WTC11 (cell line): Measurements from ENCODE around the gene PLPPR3. TPM values are rescaled to one million over a fixed set of nuclear protein-coding genes. Genes with fewer than 3 reads are reported as not detected.
A peak's percentile ranks its signal among the peaks of the same experiment; 100 is the strongest.

Experiments
- ATAC-seq: fragments of 200-7000 bp; cut with Tn5 transposase; 2 replicates; pipeline ENCODE4 v1.10.0; 2021; ENCODE audit warnings: mild to moderate bottlenecking, moderate library complexity
- CTCF ChIA-PET: fragments of 300-600 bp; sonication (Branson Sonifier 250); formaldehyde crosslinking; loops from one replicate; lab custom pipeline; 2021; ENCODE audit warnings: antibody characterized with exemption; lab: Charles Lee
- POLR2A ChIA-PET: fragments of 350-600 bp; sonication (Branson Sonifier 250); formaldehyde crosslinking; loops from one replicate; lab custom pipeline; 2021; ENCODE audit warnings: antibody characterized with exemption; lab: Charles Lee
- DNase-seq: peaks from one replicate; pipeline ENCODE4 v3.0.0; 2021; ENCODE audit warnings: low spot score
- H3K27ac Mint-ChIP-seq: 2 replicates; pipeline ENCODE4 v1.8.0; 2021; ENCODE audit warnings: mixed read lengths
- H3K27me3 Mint-ChIP-seq: 2 replicates; pipeline ENCODE4 v1.8.0; 2021; ENCODE audit warnings: low read depth, mild to moderate bottlenecking, moderate library complexity, mixed read lengths
- H3K36me3 Mint-ChIP-seq: 2 replicates; pipeline ENCODE4 v1.8.0; 2021; ENCODE audit warnings: mixed read lengths
- H3K4me1 Mint-ChIP-seq: 2 replicates; pipeline ENCODE4 v1.8.0; 2022; ENCODE audit warnings: mixed read lengths
- H3K4me3 Mint-ChIP-seq: 2 replicates; pipeline ENCODE4 v1.8.0; 2021; ENCODE audit warnings: mild to moderate bottlenecking, moderate library complexity, mixed read lengths
- H3K9me3 Mint-ChIP-seq: 2 replicates; pipeline ENCODE4 v1.8.0; 2021; ENCODE audit warnings: mixed read lengths
- ARID4B ChIP-seq: sonication (generic); formaldehyde crosslinking; IDR thresholded peaks from 2 replicates; pipeline ENCODE4 v1.8.0; 2023; ENCODE audit warnings: missing genetic modification reagents, mild to moderate bottlenecking, borderline replicate concordance
- FOXP1 ChIP-seq: sonication (generic); formaldehyde crosslinking; IDR thresholded peaks from 2 replicates; pipeline ENCODE4 v1.8.0; 2022; ENCODE audit warnings: missing genetic modification reagents, mild to moderate bottlenecking, moderate library complexity, borderline replicate concordance
- KAT7 ChIP-seq: sonication (generic); formaldehyde crosslinking; IDR thresholded peaks from 2 replicates; pipeline ENCODE4 v1.8.1; 2023; ENCODE audit warnings: missing genetic modification reagents, mild to moderate bottlenecking, borderline replicate concordance
- RORB ChIP-seq: fragments of 250-450 bp; sonication (Bioruptor Pico); IDR thresholded peaks from 2 replicates; pipeline ENCODE4 v1.9.0; 2021; ENCODE audit warnings: mild to moderate bottlenecking
- ZNF219 ChIP-seq: sonication (generic); formaldehyde crosslinking; IDR thresholded peaks from 2 replicates; pipeline ENCODE4 v1.8.0; 2023; ENCODE audit warnings: missing genetic modification reagents, mild to moderate bottlenecking, borderline replicate concordance
- ZNF416 ChIP-seq: fragments of 250-450 bp; sonication (Bioruptor Pico); IDR thresholded peaks from 2 replicates; pipeline ENCODE4 v1.9.0; 2021; ENCODE audit warnings: mild to moderate bottlenecking, inconsistent platforms
- ZNF423 ChIP-seq: fragments of 250-450 bp; sonication (Bioruptor Pico); IDR thresholded peaks from 2 replicates; pipeline ENCODE4 v2.1.2; 2022; ENCODE audit warnings: mild to moderate bottlenecking, moderate library complexity
- ZNF425 ChIP-seq: fragments of 250-450 bp; sonication (Bioruptor Pico); conservative IDR thresholded peaks from 2 replicates; pipeline ENCODE4 v1.9.0; 2021; ENCODE audit warnings: mild to moderate bottlenecking
- ZNF512 ChIP-seq: sonication (generic); formaldehyde crosslinking; IDR thresholded peaks from 2 replicates; pipeline ENCODE4 v1.8.1; 2022; ENCODE audit warnings: missing genetic modification reagents, borderline replicate concordance
- total RNA-seq: library from RNA; stranded (reverse); gene quantifications from 3 replicates; pipeline ENCODE4 v1.2.3, GENCODE V29; 2021
- TF ChIP-seq, protein P1 (sequence below): sonication (generic); formaldehyde crosslinking; IDR thresholded peaks from 2 replicates; pipeline ENCODE4 v1.8.1; 2023; ENCODE audit warnings: mild to moderate bottlenecking, missing genetic modification reagents
- TF ChIP-seq, protein P2 (sequence below): sonication (generic); formaldehyde crosslinking; IDR thresholded peaks from 2 replicates; pipeline ENCODE4 v1.8.0; 2022; ENCODE audit warnings: mild to moderate bottlenecking, missing genetic modification reagents

The PLPPR3 gene
- total RNA-seq, 1 experiment from 2014 or later: 60.6 TPM

- ChIA-PET CTCF (interaction anchor here (1.4 kb wide), 1 partner anchor 33 kb away, joined by 3 read pairs; no protein-coding TSS in a partner anchor), POLR2A (no interaction called here)
- Mint-ChIP-seq H3K4me3 (no peak overlapping the region), H3K36me3 (peaks cover 57% of the 10 kb centered on the region), H3K27ac (no peak overlapping the region), H3K27me3 (no peaks in the 10 kb centered on the region), H3K9me3 (no peaks in the 10 kb centered on the region), H3K4me1 (peaks cover 23% of the 10 kb centered on the region)
- DNase-seq (no peak), ATAC-seq (peak; percentile 15)
- TF ChIP-seq KAT7 (no peak), ARID4B (no peak), RORB (CRISPR knock-in tag) (no peak), ZNF423 (CRISPR knock-in tag) (no peak)
Measured at GRCh38 chr19:805600-806550, 15.9 kb downstream of the PLPPR3 start.

DNA sequence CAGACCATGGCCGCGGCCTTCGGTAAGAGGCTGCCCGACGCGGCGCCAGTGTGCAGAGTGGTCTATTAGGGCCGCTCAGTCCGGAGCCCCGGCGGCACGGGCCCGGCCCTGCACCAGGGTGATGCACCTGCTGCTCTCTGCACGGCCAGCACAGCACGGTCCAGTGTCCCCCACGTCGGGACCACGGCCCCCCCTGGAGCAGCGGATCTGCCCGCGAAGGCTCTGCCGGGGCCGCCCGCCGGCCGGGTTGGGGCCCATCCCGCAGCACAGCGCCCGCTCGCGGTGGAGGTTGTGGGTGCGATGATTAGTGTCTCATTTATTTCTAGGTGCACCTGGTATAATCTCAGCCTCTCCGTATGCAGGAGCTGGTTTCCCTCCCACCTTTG is 16.6 kb downstream of the PLPPR3 start:
- CTCF ChIA-PET: no interaction called here
- peak overlapping the region; percentile 74 for H3K27ac Mint-ChIP-seq
- POLR2A ChIA-PET: interaction anchor here (1.1 kb wide), 1 partner anchor 8 kb away, joined by 4 read pairs; no protein-coding TSS in a partner anchor
- no peak for TF ChIP-seq FOXP1 (CRISPR knock-in tag)
- TF ChIP-seq ZNF425 (CRISPR knock-in tag): no peak
- no peak for TF ChIP-seq ZNF512 (CRISPR knock-in tag)
- TF ChIP-seq ZNF416 (CRISPR knock-in tag): no peak
- TF ChIP-seq ZNF219 (CRISPR knock-in tag): no peak
- ATAC-seq: no peak
- peaks cover 57% of the 10 kb centered on the region for H3K36me3 Mint-ChIP-seq
- DNase-seq: no peak
- no peaks in the 10 kb centered on the region for H3K9me3 Mint-ChIP-seq
- H3K27me3 Mint-ChIP-seq: no peaks in the 10 kb centered on the region
- H3K4me3 Mint-ChIP-seq: no peak overlapping the region
- peaks cover 29% of the 10 kb centered on the region for H3K4me1 Mint-ChIP-seq

GRCh38 chr19:804419-805165 is 17.2 kb downstream of the PLPPR3 start:
- CTCF ChIA-PET: no interaction called here
- 0 out of 2 replicates have a peak, but pooled peaks have one; percentile 34 for TF ChIP-seq FOXP1 (CRISPR knock-in tag)
- TF ChIP-seq, protein P1, sequence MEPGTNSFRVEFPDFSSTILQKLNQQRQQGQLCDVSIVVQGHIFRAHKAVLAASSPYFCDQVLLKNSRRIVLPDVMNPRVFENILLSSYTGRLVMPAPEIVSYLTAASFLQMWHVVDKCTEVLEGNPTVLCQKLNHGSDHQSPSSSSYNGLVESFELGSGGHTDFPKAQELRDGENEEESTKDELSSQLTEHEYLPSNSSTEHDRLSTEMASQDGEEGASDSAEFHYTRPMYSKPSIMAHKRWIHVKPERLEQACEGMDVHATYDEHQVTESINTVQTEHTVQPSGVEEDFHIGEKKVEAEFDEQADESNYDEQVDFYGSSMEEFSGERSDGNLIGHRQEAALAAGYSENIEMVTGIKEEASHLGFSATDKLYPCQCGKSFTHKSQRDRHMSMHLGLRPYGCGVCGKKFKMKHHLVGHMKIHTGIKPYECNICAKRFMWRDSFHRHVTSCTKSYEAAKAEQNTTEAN (CRISPR knock-in tag): no peak
- TF ChIP-seq, protein P2, sequence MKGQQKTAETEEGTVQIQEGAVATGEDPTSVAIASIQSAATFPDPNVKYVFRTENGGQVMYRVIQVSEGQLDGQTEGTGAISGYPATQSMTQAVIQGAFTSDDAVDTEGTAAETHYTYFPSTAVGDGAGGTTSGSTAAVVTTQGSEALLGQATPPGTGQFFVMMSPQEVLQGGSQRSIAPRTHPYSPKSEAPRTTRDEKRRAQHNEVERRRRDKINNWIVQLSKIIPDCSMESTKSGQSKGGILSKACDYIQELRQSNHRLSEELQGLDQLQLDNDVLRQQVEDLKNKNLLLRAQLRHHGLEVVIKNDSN (CRISPR knock-in tag): no peak
- TF ChIP-seq ZNF423 (CRISPR knock-in tag): no peak
- H3K27ac Mint-ChIP-seq: peak overlapping the region; percentile 74
- no peak for ATAC-seq
- DNase-seq: no peak
- POLR2A ChIA-PET: interaction anchor here (1.1 kb wide), 1 partner anchor 9 kb away, joined by 4 read pairs; no protein-coding TSS in a partner anchor
- peaks cover 34% of the 10 kb centered on the region for H3K4me1 Mint-ChIP-seq
- peaks cover 57% of the 10 kb centered on the region for H3K36me3 Mint-ChIP-seq
- H3K27me3 Mint-ChIP-seq: no peaks in the 10 kb centered on the region
- no peak overlapping the region for H3K4me3 Mint-ChIP-seq
- no peaks in the 10 kb centered on the region for H3K9me3 Mint-ChIP-seq
